Measurements from ENCODE around the gene RFX8. TPM values are rescaled to one million over a fixed set of nuclear protein-coding genes. Genes with fewer than 3 reads are reported as not detected.

Gene RFX8
- total and polyA plus RNA-seq, 10 of the 15 experiments (the other 5 are each of a cell fraction or from before 2014, with no cell fraction given) = 0.19 TPM; not detected in 9

DNA sequence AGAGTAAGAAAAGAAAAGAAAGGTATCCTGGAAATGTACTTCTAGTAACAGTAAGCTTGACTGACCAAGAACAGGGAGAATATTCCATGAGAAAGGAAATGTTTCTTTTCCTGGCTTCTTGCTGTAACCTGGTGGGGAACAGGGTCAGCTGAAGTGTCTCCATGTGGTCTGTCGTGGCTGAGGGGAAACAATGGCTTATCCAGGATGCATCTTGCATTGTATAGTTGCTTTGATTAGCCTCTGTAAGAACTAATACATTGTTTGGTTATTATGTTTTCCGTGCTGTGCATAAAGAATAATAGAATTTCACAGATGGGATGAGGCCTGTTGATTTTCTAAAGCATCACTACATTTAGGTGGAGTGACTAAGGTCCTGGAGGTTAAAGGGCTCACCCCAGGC is 92.5 kb downstream of the RFX8 start:
- BruUV-seq (replicated peaks) = no TSS peak

More for the DNA sequence above, 92.5 kb downstream of the RFX8 start:
- ATAC-seq (no peak), DNase-seq (ENCODE audit: low read depth, low spot score) (no peak), FAIRE-seq (no peak)
- SMC1A ChIA-PET (ENCODE audit: uncharacterized antibody, unreplicated experiment) = no interaction called here
- Histone ChIP-seq H3K9ac (ENCODE audit: control insufficient read depth, insufficient read depth, low read length) (no peak overlapping the region), H3K9me3 (replicated peaks; ENCODE audit: control insufficient read depth, insufficient read depth, low read length) (no peaks in the 10 kb centered on the region), H3K27ac (ENCODE audit: control insufficient read depth, insufficient read depth) (no peak overlapping the region), H4K20me1 (ENCODE audit: control insufficient read depth, insufficient read depth) (no peaks in the 10 kb centered on the region), H2AFZ (ENCODE audit: control insufficient read depth, low read depth, low read length) (no peak overlapping the region), H3K79me2 (ENCODE audit: control insufficient read depth, insufficient read depth, low read length) (no peaks in the 10 kb centered on the region), H3K4me3 (no peak overlapping the region), H3K27me3 (replicated peaks in 1 of 2; ENCODE audit: control insufficient read depth in 2 of 2, insufficient read depth in 2 of 2, low read length in 1 of 2) (peaks cover 5 to 8% of the 10 kb centered on the region in 2 experiments; a peak in 3 of 4 replicates), H3K4me2 (ENCODE audit: control insufficient read depth, insufficient read depth) (no peak overlapping the region), H3K36me3 (ENCODE audit: control insufficient read depth in 2 of 2, insufficient read depth in 2 of 2, low read length in 1 of 2) (no peaks in the 10 kb centered on the region), H3K4me1 (ENCODE audit: control insufficient read depth, insufficient read depth, low read length) (no peaks in the 10 kb centered on the region)
- 9% methylated on average over 2 of the region's 2 CpGs for WGBS (ENCODE audit: insufficient coverage, insufficient replicate concordance, low lambda C conversion rate, missing lambda C conversion rate)
- POLR2A ChIA-PET = no interaction called here
- in situ Hi-C loops (cut with MboI) = no loop called here
- RAD21 ChIA-PET (ENCODE audit: unreplicated experiment) = no interaction called here
- CTCF ChIA-PET = interaction anchor here (0.6 kb wide), 2 partner anchors 501 to 1088 kb away, joined by 3 to 4 read pairs; no protein-coding TSS in a partner anchor
- TF ChIP-seq, protein P1, sequence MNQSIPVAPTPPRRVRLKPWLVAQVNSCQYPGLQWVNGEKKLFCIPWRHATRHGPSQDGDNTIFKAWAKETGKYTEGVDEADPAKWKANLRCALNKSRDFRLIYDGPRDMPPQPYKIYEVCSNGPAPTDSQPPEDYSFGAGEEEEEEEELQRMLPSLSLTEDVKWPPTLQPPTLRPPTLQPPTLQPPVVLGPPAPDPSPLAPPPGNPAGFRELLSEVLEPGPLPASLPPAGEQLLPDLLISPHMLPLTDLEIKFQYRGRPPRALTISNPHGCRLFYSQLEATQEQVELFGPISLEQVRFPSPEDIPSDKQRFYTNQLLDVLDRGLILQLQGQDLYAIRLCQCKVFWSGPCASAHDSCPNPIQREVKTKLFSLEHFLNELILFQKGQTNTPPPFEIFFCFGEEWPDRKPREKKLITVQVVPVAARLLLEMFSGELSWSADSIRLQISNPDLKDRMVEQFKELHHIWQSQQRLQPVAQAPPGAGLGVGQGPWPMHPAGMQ (IDR thresholded peaks at IDR 0.05; ENCODE audit: borderline replicate concordance) = no peak
- TF ChIP-seq POLR2A (IDR thresholded peaks at IDR 0.05; ENCODE audit: low read depth, low read length) (no peak), STAT1 (conservative IDR thresholded peaks at IDR 0.05) (no peak), KDM1A (IDR thresholded peaks at IDR 0.05; ENCODE audit: borderline replicate concordance) (no peak), NR2C2 (IDR thresholded peaks at IDR 0.05; ENCODE audit: borderline replicate concordance, control insufficient read depth, insufficient read length, low read depth) (no peak)
- TF ChIP-seq, protein P2, sequence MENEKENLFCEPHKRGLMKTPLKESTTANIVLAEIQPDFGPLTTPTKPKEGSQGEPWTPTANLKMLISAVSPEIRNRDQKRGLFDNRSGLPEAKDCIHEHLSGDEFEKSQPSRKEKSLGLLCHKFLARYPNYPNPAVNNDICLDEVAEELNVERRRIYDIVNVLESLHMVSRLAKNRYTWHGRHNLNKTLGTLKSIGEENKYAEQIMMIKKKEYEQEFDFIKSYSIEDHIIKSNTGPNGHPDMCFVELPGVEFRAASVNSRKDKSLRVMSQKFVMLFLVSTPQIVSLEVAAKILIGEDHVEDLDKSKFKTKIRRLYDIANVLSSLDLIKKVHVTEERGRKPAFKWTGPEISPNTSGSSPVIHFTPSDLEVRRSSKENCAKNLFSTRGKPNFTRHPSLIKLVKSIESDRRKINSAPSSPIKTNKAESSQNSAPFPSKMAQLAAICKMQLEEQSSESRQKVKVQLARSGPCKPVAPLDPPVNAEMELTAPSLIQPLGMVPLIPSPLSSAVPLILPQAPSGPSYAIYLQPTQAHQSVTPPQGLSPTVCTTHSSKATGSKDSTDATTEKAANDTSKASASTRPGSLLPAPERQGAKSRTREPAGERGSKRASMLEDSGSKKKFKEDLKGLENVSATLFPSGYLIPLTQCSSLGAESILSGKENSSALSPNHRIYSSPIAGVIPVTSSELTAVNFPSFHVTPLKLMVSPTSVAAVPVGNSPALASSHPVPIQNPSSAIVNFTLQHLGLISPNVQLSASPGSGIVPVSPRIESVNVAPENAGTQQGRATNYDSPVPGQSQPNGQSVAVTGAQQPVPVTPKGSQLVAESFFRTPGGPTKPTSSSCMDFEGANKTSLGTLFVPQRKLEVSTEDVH (IDR thresholded peaks at IDR 0.05; ENCODE audit: low read depth, partially characterized antibody) = no peak
- TF ChIP-seq, protein P3, sequence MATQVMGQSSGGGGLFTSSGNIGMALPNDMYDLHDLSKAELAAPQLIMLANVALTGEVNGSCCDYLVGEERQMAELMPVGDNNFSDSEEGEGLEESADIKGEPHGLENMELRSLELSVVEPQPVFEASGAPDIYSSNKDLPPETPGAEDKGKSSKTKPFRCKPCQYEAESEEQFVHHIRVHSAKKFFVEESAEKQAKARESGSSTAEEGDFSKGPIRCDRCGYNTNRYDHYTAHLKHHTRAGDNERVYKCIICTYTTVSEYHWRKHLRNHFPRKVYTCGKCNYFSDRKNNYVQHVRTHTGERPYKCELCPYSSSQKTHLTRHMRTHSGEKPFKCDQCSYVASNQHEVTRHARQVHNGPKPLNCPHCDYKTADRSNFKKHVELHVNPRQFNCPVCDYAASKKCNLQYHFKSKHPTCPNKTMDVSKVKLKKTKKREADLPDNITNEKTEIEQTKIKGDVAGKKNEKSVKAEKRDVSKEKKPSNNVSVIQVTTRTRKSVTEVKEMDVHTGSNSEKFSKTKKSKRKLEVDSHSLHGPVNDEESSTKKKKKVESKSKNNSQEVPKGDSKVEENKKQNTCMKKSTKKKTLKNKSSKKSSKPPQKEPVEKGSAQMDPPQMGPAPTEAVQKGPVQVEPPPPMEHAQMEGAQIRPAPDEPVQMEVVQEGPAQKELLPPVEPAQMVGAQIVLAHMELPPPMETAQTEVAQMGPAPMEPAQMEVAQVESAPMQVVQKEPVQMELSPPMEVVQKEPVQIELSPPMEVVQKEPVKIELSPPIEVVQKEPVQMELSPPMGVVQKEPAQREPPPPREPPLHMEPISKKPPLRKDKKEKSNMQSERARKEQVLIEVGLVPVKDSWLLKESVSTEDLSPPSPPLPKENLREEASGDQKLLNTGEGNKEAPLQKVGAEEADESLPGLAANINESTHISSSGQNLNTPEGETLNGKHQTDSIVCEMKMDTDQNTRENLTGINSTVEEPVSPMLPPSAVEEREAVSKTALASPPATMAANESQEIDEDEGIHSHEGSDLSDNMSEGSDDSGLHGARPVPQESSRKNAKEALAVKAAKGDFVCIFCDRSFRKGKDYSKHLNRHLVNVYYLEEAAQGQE (IDR thresholded peaks at IDR 0.05; ENCODE audit: low read depth, low read length) = no peak
- intact Hi-C loops (cut with micrococcal nuclease; ENCODE audit: unreplicated experiment) = no loop called here

All from GM12878 (cell line).